Astrocyte (in vitro differentiated cells and primary cell): ENCODE results near the gene NRGN. TPM values are rescaled to one million over a fixed set of nuclear protein-coding genes. Genes with fewer than 3 reads are reported as not detected.

Experiments
- DNase-seq: peaks from one replicate; pipeline ENCODE4 v3.0.0-alpha.2; 2010; ENCODE audit warnings: low read depth
- FAIRE-seq: peaks from 2 replicates; lab custom pipeline; 2011; peaks lifted over from hg19 to GRCh38; lab: Jason Lieb, UNC
- H2AFZ ChIP-seq: 2 replicates; pipeline ENCODE4 v1.6.0; 2012; ENCODE audit warnings: low read depth, low read length, inconsistent platforms
- H3K27ac ChIP-seq: 2 replicates; pipeline ENCODE4 v1.5.1; 2011; ENCODE audit warnings: low read depth, low read length, inconsistent platforms
- H3K27me3 ChIP-seq: 2 replicates; pipeline ENCODE4 v1.6.0; 2011; ENCODE audit warnings: low read length, inconsistent platforms; ENCODE audit not compliant: insufficient read depth
- H3K36me3 ChIP-seq: 2 replicates; pipeline ENCODE4 v1.5.1; 2011; ENCODE audit warnings: low read length, inconsistent platforms; ENCODE audit not compliant: insufficient read depth
- H3K4me1 ChIP-seq: 2 replicates; pipeline ENCODE4 v1.5.1; 2011; ENCODE audit warnings: low read length, inconsistent platforms; ENCODE audit not compliant: insufficient read depth
- H3K4me2 ChIP-seq: 2 replicates; pipeline ENCODE4 v1.6.0; 2012; ENCODE audit warnings: low read length, inconsistent platforms
- H3K4me3 ChIP-seq: 2 replicates; pipeline ENCODE4 v1.5.1; 2011; ENCODE audit warnings: low read depth, mild to moderate bottlenecking, low read length, inconsistent platforms; ENCODE audit not compliant: insufficient read depth
- H3K79me2 ChIP-seq: 2 replicates; pipeline ENCODE4 v1.6.0; 2012; ENCODE audit warnings: mild to moderate bottlenecking, low read length, inconsistent platforms; ENCODE audit not compliant: insufficient read depth
- H3K9ac ChIP-seq: 2 replicates; pipeline ENCODE4 v1.6.0; 2012; ENCODE audit warnings: mild to moderate bottlenecking, low read length, inconsistent platforms
- H3K9me3 ChIP-seq: 2 replicates; pipeline ENCODE4 v1.5.1; 2012; ENCODE audit warnings: low read depth, mild to moderate bottlenecking, low read length, inconsistent platforms; ENCODE audit not compliant: insufficient read depth
- H4K20me1 ChIP-seq: 2 replicates; pipeline ENCODE4 v1.6.0; 2012; ENCODE audit warnings: low read length, inconsistent platforms; ENCODE audit not compliant: insufficient read depth
- H3K27ac Mint-ChIP-seq: one replicate; pipeline ENCODE4 v1.8.0; 2021; ENCODE audit warnings: mild to moderate bottlenecking, mixed read lengths; ENCODE audit not compliant: unreplicated experiment
- H3K27me3 Mint-ChIP-seq: one replicate; pipeline ENCODE4 v1.8.0; 2021; ENCODE audit warnings: low read depth, mixed read lengths; ENCODE audit not compliant: unreplicated experiment
- H3K36me3 Mint-ChIP-seq: one replicate; pipeline ENCODE4 v1.8.0; 2021; ENCODE audit warnings: low read depth, mixed read lengths; ENCODE audit not compliant: unreplicated experiment
- H3K4me1 Mint-ChIP-seq: one replicate; pipeline ENCODE4 v1.8.0; 2021; ENCODE audit warnings: low read depth, mixed read lengths; ENCODE audit not compliant: unreplicated experiment
- H3K4me3 Mint-ChIP-seq: one replicate; pipeline ENCODE4 v1.8.0; 2021; ENCODE audit warnings: mild to moderate bottlenecking, moderate library complexity, mixed read lengths; ENCODE audit not compliant: unreplicated experiment
- H3K9me3 Mint-ChIP-seq: one replicate; pipeline ENCODE4 v1.8.0; 2021; ENCODE audit warnings: mild to moderate bottlenecking, mixed read lengths; ENCODE audit not compliant: unreplicated experiment
- EZH2 ChIP-seq: IDR thresholded peaks from 2 replicates; pipeline ENCODE4 v1.6.1; 2012; ENCODE audit warnings: mild to moderate bottlenecking, low read length, inconsistent platforms; ENCODE audit not compliant: insufficient read depth
- total RNA-seq: library from RNA; stranded (reverse); gene quantifications from 2 replicates; pipeline ENCODE4 v1.2.1, GENCODE V29; 2021
- TF ChIP-seq, protein P1 (sequence below): IDR thresholded peaks from 2 replicates; pipeline ENCODE4 v1.5.1; 2011; ENCODE audit warnings: low read depth, mild to moderate bottlenecking, inconsistent platforms, low read length, moderate library complexity; ENCODE audit not compliant: insufficient read depth

The NRGN gene
- total RNA-seq, 1 donor from 2014 or later: 1.7 TPM

DNA sequence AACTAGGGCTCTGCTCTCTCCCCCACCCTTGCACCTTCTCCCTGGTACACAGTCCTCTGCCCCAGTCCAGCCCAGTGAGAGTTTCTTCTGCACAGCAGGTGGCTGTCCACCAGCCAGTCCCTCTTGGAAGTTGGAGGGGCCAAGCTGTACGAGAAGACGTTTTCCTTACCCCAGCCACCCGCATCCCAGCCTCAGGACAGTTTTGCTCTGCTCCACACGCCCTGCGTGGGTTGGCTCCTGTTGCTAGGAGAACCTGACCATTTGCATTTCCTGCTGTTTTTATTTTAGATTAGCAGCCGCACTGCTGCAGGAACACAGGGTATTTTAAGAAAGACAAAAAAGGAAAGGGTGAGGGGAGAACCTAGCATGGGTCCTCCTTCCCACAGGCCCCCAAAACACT lies 17.6 kb upstream of the NRGN start:
- Histone ChIP-seq H3K4me3 (no peak overlapping the region), H3K4me1 (peaks cover 22% of the 10 kb centered on the region), H4K20me1 (no peaks in the 10 kb centered on the region), H3K36me3 (no peaks in the 10 kb centered on the region), H3K4me2 (no peak overlapping the region), H3K79me2 (no peaks in the 10 kb centered on the region), H3K27me3 (peaks cover 30% of the 10 kb centered on the region), H3K9ac (no peak overlapping the region), H3K9me3 (no peaks in the 10 kb centered on the region), H3K27ac (no peak overlapping the region), H2AFZ (no peak overlapping the region)
- FAIRE-seq: no peak
- H3K36me3 Mint-ChIP-seq: peaks cover 2% of the 10 kb centered on the region
- H3K4me3 Mint-ChIP-seq: no peak overlapping the region
- peak overlapping the region; percentile 15 for H3K27ac Mint-ChIP-seq
- H3K9me3 Mint-ChIP-seq: peaks cover 5% of the 10 kb centered on the region
- TF ChIP-seq, protein P1, sequence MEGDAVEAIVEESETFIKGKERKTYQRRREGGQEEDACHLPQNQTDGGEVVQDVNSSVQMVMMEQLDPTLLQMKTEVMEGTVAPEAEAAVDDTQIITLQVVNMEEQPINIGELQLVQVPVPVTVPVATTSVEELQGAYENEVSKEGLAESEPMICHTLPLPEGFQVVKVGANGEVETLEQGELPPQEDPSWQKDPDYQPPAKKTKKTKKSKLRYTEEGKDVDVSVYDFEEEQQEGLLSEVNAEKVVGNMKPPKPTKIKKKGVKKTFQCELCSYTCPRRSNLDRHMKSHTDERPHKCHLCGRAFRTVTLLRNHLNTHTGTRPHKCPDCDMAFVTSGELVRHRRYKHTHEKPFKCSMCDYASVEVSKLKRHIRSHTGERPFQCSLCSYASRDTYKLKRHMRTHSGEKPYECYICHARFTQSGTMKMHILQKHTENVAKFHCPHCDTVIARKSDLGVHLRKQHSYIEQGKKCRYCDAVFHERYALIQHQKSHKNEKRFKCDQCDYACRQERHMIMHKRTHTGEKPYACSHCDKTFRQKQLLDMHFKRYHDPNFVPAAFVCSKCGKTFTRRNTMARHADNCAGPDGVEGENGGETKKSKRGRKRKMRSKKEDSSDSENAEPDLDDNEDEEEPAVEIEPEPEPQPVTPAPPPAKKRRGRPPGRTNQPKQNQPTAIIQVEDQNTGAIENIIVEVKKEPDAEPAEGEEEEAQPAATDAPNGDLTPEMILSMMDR: no peak
- no peak for TF ChIP-seq EZH2
- no peak for DNase-seq
- peaks cover 45% of the 10 kb centered on the region for H3K27me3 Mint-ChIP-seq
- H3K4me1 Mint-ChIP-seq: peaks cover 38% of the 10 kb centered on the region

DNA sequence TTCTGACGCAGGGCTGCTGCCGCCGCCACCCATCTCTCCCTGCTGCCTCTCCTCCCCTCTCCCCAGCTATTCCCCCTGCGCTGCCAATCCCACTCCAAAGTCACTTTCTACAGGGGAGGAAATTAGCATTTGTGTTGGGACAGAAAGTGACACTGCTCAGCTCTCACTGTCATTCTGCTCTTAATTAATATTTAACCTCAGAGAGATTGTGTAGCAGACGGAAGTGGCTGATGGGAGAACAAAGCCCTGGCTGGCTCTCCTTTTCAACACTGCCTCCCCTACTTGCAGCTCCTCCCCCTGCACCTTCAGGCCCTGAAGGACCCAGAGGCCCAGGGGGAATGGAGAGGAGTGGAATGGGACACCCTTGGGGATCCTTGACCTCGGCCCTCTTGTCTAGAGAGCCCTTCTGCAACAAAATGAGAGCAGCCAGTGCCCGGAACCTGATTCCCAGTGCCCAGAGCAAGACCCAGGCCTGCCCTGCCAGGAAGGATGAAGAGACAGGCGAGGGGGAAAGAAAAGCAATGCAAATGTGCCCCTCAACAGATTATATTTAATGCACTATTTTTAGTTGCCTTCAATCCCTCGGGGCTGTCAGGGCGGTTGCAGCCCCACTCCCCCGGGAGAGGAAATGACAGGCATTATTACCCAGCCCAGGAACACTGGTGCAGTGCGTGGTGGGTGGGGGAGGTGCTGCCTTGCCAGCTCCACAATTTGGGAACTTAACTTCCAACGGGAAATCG lies 14.6 kb upstream of the NRGN start:
- Histone ChIP-seq H2AFZ (peak overlapping the region; percentile 75), H3K4me1 (peaks cover 13% of the 10 kb centered on the region), H3K4me3 (no peak overlapping the region), H4K20me1 (no peaks in the 10 kb centered on the region), H3K4me2 (peak overlapping the region; percentile 75), H3K9me3 (no peaks in the 10 kb centered on the region), H3K27ac (no peak overlapping the region), H3K9ac (peak overlapping the region; percentile 17), H3K79me2 (no peaks in the 10 kb centered on the region), H3K36me3 (no peaks in the 10 kb centered on the region), H3K27me3 (peaks cover 17% of the 10 kb centered on the region)
- H3K27me3 Mint-ChIP-seq: peaks cover 29% of the 10 kb centered on the region
- peaks cover 2% of the 10 kb centered on the region for H3K9me3 Mint-ChIP-seq
- DNase-seq (no peak), FAIRE-seq (no peak)
- no peaks in the 10 kb centered on the region for H3K36me3 Mint-ChIP-seq
- H3K27ac Mint-ChIP-seq: peak overlapping the region; percentile 81
- peaks cover 35% of the 10 kb centered on the region for H3K4me1 Mint-ChIP-seq
- TF ChIP-seq, protein P1: no peak
- TF ChIP-seq EZH2: no peak
- peak overlapping the region; percentile 5 for H3K4me3 Mint-ChIP-seq

DNA sequence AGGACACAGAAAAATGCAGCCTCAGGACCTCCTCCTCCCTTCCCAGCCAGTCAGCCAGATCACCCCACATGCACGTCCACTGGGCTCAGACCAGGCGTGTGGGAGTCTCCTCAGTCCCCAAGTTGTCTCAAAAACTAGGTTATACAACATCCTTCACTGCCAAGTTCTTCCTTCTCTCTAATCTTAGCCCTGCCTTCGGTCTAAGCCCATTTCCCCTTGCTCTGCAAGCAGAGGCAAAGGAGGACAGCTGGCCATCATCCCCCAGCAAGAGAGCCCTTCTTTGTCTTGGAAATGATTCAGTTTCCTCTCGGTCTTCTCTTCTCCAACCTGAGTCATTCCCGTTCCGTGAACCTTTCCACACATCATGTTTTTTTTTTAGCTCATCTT lies 14.0 kb upstream of the NRGN start:
- peaks cover 2% of the 10 kb centered on the region for H3K9me3 Mint-ChIP-seq
- H3K4me1 Mint-ChIP-seq: peaks cover 34% of the 10 kb centered on the region
- no peak overlapping the region for H3K4me3 Mint-ChIP-seq
- H3K27ac ChIP-seq: no peak overlapping the region
- DNase-seq: peak; percentile 35
- H4K20me1 ChIP-seq: no peaks in the 10 kb centered on the region
- H3K27me3 ChIP-seq: peaks cover 14% of the 10 kb centered on the region
- H3K4me1 ChIP-seq: peaks cover 13% of the 10 kb centered on the region
- peak overlapping the region; percentile 17 for H3K9ac ChIP-seq
- peak overlapping the region; percentile 75 for H3K4me2 ChIP-seq
- TF ChIP-seq, protein P1: no peak
- TF ChIP-seq EZH2: no peak
- H3K4me3 ChIP-seq: no peak overlapping the region
- FAIRE-seq: no peak
- peak overlapping the region; percentile 75 for H2AFZ ChIP-seq
- no peaks in the 10 kb centered on the region for H3K36me3 ChIP-seq
- peak overlapping the region; percentile 81 for H3K27ac Mint-ChIP-seq
- H3K9me3 ChIP-seq: no peaks in the 10 kb centered on the region
- no peaks in the 10 kb centered on the region for H3K36me3 Mint-ChIP-seq
- H3K79me2 ChIP-seq: no peaks in the 10 kb centered on the region
- peaks cover 29% of the 10 kb centered on the region for H3K27me3 Mint-ChIP-seq
